ENCODE measurements around the gene HLA-DPA1. TPM values are rescaled to one million over a fixed set of nuclear protein-coding genes. Genes with fewer than 3 reads are reported as not detected.
A peak's percentile ranks its signal among the peaks of the same experiment; 100 is the strongest.

HLA-DPA1 gene
- total and polyA plus RNA-seq, 10 of the 15 experiments (the other 5 are each of a cell fraction or from before 2014, with no cell fraction given): 508 to 1,640 (median 829) TPM

DNA sequence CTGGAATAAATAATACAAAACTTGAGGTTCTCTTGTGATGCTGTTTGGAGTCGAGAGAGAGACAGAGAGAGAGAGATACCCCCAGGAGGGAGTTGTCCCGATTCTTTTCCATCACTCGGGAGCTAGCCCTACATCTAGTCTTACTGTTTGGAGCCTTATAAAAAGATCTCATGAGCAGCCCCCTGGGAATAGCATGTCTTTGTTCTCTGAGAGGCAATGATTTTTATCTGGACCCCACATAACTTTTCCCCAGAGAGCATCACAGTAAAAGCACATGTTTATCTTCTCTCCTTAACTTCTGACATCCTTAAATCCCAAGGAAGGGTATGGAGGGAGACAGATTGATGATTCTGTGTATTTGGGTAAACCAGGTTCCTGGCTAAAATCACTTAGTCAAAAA is 43.2 kb downstream of the HLA-DPA1 start:
- TF ChIP-seq NRF1 (conservative IDR thresholded peaks at IDR 0.05; ENCODE audit: low read depth, low read length) (no peak), RFX5 (IDR thresholded peaks at IDR 0.05; ENCODE audit: low read depth, low read length) (no peak), CBX3 (IDR thresholded peaks at IDR 0.05; ENCODE audit: borderline replicate concordance, low read depth) (no peak), RELA (IDR thresholded peaks at IDR 0.05; ENCODE audit: borderline replicate concordance, partially characterized antibody) (no peak), EP300 (IDR thresholded peaks at IDR 0.05; ENCODE audit: borderline replicate concordance in 1 of 2, control insufficient read depth in 1 of 2, low read depth in 2 of 2, low read length in 2 of 2) (no peak), MEF2B (IDR thresholded peaks at IDR 0.05; ENCODE audit: partially characterized antibody, poor library complexity, severe bottlenecking) (peak; percentile 85), BACH1 (IDR thresholded peaks at IDR 0.05; ENCODE audit: borderline replicate concordance) (no peak), WRNIP1 (IDR thresholded peaks at IDR 0.05; ENCODE audit: borderline replicate concordance, low read depth, low read length) (0 out of 2 replicates have a peak, but pooled peaks have one; percentile 10)
- TF ChIP-seq, protein P1, sequence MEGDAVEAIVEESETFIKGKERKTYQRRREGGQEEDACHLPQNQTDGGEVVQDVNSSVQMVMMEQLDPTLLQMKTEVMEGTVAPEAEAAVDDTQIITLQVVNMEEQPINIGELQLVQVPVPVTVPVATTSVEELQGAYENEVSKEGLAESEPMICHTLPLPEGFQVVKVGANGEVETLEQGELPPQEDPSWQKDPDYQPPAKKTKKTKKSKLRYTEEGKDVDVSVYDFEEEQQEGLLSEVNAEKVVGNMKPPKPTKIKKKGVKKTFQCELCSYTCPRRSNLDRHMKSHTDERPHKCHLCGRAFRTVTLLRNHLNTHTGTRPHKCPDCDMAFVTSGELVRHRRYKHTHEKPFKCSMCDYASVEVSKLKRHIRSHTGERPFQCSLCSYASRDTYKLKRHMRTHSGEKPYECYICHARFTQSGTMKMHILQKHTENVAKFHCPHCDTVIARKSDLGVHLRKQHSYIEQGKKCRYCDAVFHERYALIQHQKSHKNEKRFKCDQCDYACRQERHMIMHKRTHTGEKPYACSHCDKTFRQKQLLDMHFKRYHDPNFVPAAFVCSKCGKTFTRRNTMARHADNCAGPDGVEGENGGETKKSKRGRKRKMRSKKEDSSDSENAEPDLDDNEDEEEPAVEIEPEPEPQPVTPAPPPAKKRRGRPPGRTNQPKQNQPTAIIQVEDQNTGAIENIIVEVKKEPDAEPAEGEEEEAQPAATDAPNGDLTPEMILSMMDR (IDR thresholded peaks at IDR 0.05 in 2 of 3, conservative IDR thresholded peaks at IDR 0.05 in 1 of 3; ENCODE audit: control insufficient read depth in 2 of 3, extremely low read depth in 1 of 3, insufficient read depth in 1 of 3, low read depth in 3 of 3, low read length in 3 of 3): no peak
- no peaks in the 10 kb centered on the region; the same call in 1 of the 3 replicates for H3K9me3 ChIP-seq (replicated peaks; ENCODE audit: control insufficient read depth, insufficient read depth, low read length)
- H3K27me3 ChIP-seq (replicated peaks in 1 of 2; ENCODE audit: control insufficient read depth in 2 of 2, insufficient read depth in 2 of 2, low read length in 1 of 2): no peaks in the 10 kb centered on the region
- no peaks in the 10 kb centered on the region for H4K20me1 ChIP-seq (ENCODE audit: control insufficient read depth, insufficient read depth)
- in situ Hi-C loops (cut with MboI) (no loop called here), intact Hi-C loops (cut with micrococcal nuclease; ENCODE audit: unreplicated experiment) (no loop called here)
- BruUV-seq (replicated peaks): no TSS peak
- WGBS (ENCODE audit: insufficient coverage, insufficient replicate concordance, low lambda C conversion rate, missing lambda C conversion rate): 20% methylated on average over 3 of the region's 3 CpGs
- peak overlapping the region; percentile 75 for H2AFZ ChIP-seq (ENCODE audit: control insufficient read depth, low read depth, low read length)
- POLR2A ChIA-PET: interaction anchor here (0.5 to 10.2 kb wide), 12 partner anchors 13 to 783 kb away, joined by 3 to 330 read pairs (median 8); partner anchors contain the start of genes BRD2, HLA-DMA, HLA-DPA1 and HLA-DPB1
- DNase-seq (ENCODE audit: low read depth, low spot score) (no peak), ATAC-seq (no peak), FAIRE-seq (no peak)
- no peaks in the 10 kb centered on the region for H3K36me3 ChIP-seq (ENCODE audit: control insufficient read depth in 2 of 2, insufficient read depth in 2 of 2, low read length in 1 of 2)
- H3K9ac ChIP-seq (ENCODE audit: control insufficient read depth, insufficient read depth, low read length): peak overlapping the region; percentile 93
- SMC1A ChIA-PET (ENCODE audit: uncharacterized antibody, unreplicated experiment): interaction anchor here (0.6 to 10.7 kb wide), 9 partner anchors 10 to 77 kb away, joined by 3 to 176 read pairs (median 10); partner anchors contain the start of genes HLA-DMA, HLA-DPA1 and HLA-DPB1
- H3K4me2 ChIP-seq (ENCODE audit: control insufficient read depth, insufficient read depth): peak overlapping the region; percentile 99
- H3K79me2 ChIP-seq (ENCODE audit: control insufficient read depth, insufficient read depth, low read length): no peaks in the 10 kb centered on the region
- peak overlapping the region; percentile 100 for H3K27ac ChIP-seq (ENCODE audit: control insufficient read depth, insufficient read depth)
- peaks cover 34% of the 10 kb centered on the region for H3K4me1 ChIP-seq (ENCODE audit: control insufficient read depth, insufficient read depth, low read length)
- CTCF ChIA-PET: interaction anchor here (1.3 to 10.4 kb wide), 7 partner anchors 15 to 78 kb away, joined by 3 to 165 read pairs (median 8); partner anchors contain the start of genes HLA-DMA, HLA-DOA, HLA-DPA1 and HLA-DPB1
- H3K4me3 ChIP-seq: peak overlapping the region; percentile 49; the same call in 1 of the 2 replicates
- RAD21 ChIA-PET (ENCODE audit: unreplicated experiment): interaction anchor here (0.8 to 10.1 kb wide), 10 partner anchors 14 to 142 kb away, joined by 3 to 172 read pairs (median 8); partner anchors contain the start of genes HLA-DPA1 and HLA-DPB1

Measured in GM12878 (cell line).